GM19468 (cell line): ENCODE results near the gene CERK.

Experiments
- ATAC-seq: cut with Tn5 transposase; IDR thresholded peaks from one replicate; pipeline ENCODE4 v1.9.1; 2021; ENCODE audit warnings: mild to moderate bottlenecking, moderate library complexity, moderate number of reproducible peaks; ENCODE audit not compliant: unreplicated experiment; ENCODE audit errors: extremely low read depth

CERK gene

GRCh38 chr22:46707305-46707704 is 30.7 kb downstream of the CERK start:
- ATAC-seq: no peak

- no peak for ATAC-seq
Measured at GRCh38 chr22:46706060-46706459, 32.0 kb downstream of the CERK start.

- no peak for ATAC-seq
Measured at GRCh38 chr22:46703996-46704370, 34.1 kb downstream of the CERK start.

GRCh38 chr22:46703171-46703995 is 34.7 kb downstream of the CERK start:
- no peak for ATAC-seq

- no peak for ATAC-seq
Measured at GRCh38 chr22:46701262-46701661, 36.8 kb downstream of the CERK start.

GRCh38 chr22:46699091-46699490 is 39.0 kb downstream of the CERK start:
- ATAC-seq: no peak

- ATAC-seq: no peak
Measured at GRCh38 chr22:46697811-46698515, 40.1 kb downstream of the CERK start.

- ATAC-seq: no peak
Measured at GRCh38 chr22:46696614-46697013, 41.4 kb downstream of the CERK start.

GRCh38 chr22:46696229-46696518 is 41.9 kb downstream of the CERK start:
- no peak for ATAC-seq

- no peak for ATAC-seq
Measured at GRCh38 chr22:46695346-46696228, 42.5 kb downstream of the CERK start.

GRCh38 chr22:46694416-46695170 is 43.5 kb downstream of the CERK start:
- no peak for ATAC-seq

- no peak for ATAC-seq
Measured at GRCh38 chr22:46693634-46694415, 44.2 kb downstream of the CERK start.

- ATAC-seq: no peak
Measured at GRCh38 chr22:46691571-46691970, 46.5 kb downstream of the CERK start.

- no peak for ATAC-seq
Measured at GRCh38 chr22:46690146-46690545, 47.9 kb downstream of the CERK start.

- ATAC-seq: no peak
Measured at GRCh38 chr22:46688949-46689348, 49.1 kb downstream of the CERK start.

- no peak for ATAC-seq
Measured at GRCh38 chr22:46687460-46687859, 50.6 kb downstream of the CERK start.

- no peak for ATAC-seq
Measured at GRCh38 chr22:46687048-46687444, 51.0 kb downstream of the CERK start.

- no peak for ATAC-seq
Measured at GRCh38 chr22:46686221-46687047, 51.6 kb downstream of the CERK start.

GRCh38 chr22:46684706-46685105 is 53.3 kb downstream of the CERK start:
- peak; percentile 78 for ATAC-seq
